ENCODE measurements around the gene FBXO40. TPM values are rescaled to one million over a fixed set of nuclear protein-coding genes. Genes with fewer than 3 reads are reported as not detected.

FBXO40 gene
- total RNA-seq, 6 donors from 2014 or later = not detected

DNA sequence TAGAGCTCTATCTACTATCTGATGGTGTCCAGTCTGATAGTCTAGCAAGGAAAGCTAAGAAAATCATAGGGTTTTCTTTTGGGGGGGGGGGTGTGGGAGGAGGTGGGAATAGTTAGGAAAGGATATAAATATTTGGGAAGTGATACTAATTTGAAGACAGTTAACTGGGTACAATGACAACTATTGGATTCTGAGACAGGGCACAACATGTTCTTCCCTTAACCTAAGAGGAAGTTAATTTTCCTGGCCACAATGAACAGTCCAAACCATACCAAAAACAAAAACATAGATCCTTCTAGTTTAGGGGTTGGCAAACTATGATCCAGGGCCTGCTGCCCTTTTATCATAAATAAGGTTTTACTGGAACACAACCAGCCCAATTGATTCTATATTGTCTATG, 77.5 kb downstream of the FBXO40 start:
- peak in 1 of 2 donors; percentile 68 for ATAC-seq (ENCODE audit: low FRiP score in 2 of 2)
- Histone ChIP-seq H3K27me3 (no peaks in the 10 kb centered on the region), H3K36me3 (peaks cover 18 to 98% (median 45%) of the 10 kb centered on the region in 4 donors), H3K9me3 (no peaks in the 10 kb centered on the region), H3K4me1 (peaks cover 0 to 4% (median 0%) of the 10 kb centered on the region in 4 donors), H3K4me3 (no peak overlapping the region), H3K27ac (peak overlapping the region in 3 of 4 donors; percentile 33 to 53 (median 40))
- TF ChIP-seq, protein P1, sequence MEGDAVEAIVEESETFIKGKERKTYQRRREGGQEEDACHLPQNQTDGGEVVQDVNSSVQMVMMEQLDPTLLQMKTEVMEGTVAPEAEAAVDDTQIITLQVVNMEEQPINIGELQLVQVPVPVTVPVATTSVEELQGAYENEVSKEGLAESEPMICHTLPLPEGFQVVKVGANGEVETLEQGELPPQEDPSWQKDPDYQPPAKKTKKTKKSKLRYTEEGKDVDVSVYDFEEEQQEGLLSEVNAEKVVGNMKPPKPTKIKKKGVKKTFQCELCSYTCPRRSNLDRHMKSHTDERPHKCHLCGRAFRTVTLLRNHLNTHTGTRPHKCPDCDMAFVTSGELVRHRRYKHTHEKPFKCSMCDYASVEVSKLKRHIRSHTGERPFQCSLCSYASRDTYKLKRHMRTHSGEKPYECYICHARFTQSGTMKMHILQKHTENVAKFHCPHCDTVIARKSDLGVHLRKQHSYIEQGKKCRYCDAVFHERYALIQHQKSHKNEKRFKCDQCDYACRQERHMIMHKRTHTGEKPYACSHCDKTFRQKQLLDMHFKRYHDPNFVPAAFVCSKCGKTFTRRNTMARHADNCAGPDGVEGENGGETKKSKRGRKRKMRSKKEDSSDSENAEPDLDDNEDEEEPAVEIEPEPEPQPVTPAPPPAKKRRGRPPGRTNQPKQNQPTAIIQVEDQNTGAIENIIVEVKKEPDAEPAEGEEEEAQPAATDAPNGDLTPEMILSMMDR (IDR thresholded peaks at IDR 0.05) = no peak
- TF ChIP-seq EP300 (IDR thresholded peaks at IDR 0.05) = no peak
- no peak for TF ChIP-seq POLR2A (IDR thresholded peaks at IDR 0.05)
- no peak for TF ChIP-seq POLR2AphosphoS5 (IDR thresholded peaks at IDR 0.05)
- no peak for DNase-seq

DNA sequence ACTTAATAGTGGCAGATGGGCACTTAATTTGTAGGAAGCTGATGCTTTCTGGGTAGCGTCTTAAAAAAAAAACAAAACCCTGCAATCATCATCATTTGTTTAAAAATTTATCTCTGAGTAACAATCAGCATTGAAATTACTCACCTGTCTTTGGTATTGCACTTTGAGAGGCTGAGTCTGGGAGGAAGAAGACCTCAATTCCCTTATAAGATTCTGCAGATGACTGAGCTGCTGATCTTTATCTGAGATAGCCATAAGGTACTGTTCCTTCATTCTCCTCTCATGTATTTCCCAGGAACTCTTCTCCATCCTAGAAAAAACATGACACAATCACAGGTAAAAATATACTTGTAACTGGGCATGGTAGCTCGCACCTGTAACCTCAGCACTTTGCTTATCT, 84.0 kb downstream of the FBXO40 start:
- DNase-seq (no peak), ATAC-seq (ENCODE audit: low FRiP score in 2 of 2) (no peak)
- H3K27me3 ChIP-seq = no peaks in the 10 kb centered on the region
- no peak overlapping the region for H3K4me3 ChIP-seq
- H3K9me3 ChIP-seq = no peaks in the 10 kb centered on the region
- H3K36me3 ChIP-seq = peaks cover 22 to 98% (median 49%) of the 10 kb centered on the region in 4 donors
- no peak overlapping the region for H3K27ac ChIP-seq
- H3K4me1 ChIP-seq = no peaks in the 10 kb centered on the region
- WGBS, 2 donors = 95 to 100% methylated on average over 2 of the region's 2 CpGs
- TF ChIP-seq, protein P1 (IDR thresholded peaks at IDR 0.05) = no peak
- TF ChIP-seq POLR2A (IDR thresholded peaks at IDR 0.05) (no peak), EP300 (IDR thresholded peaks at IDR 0.05) (no peak), POLR2AphosphoS5 (IDR thresholded peaks at IDR 0.05) (no peak)

Small RNAs within 50 kb of the gene (small RNA-seq; reads per million reads assigned to genes)
- 0 reads per million in 4 donors for gene RNU4-62P

Other genes with a start within 250 kb of the FBXO40 start
- gene POLQ, start 47.4 kb upstream of the FBXO40 start, total RNA-seq = 1 to 10 TPM in 1 of 6 donors, under 1 TPM in 5; under 0.01 to 1.2 (median 0.46) TPM
- not detected for gene ARGFX, start 25.4 kb upstream of the FBXO40 start, total RNA-seq
- gene HCLS1, start 67.5 kb downstream of the FBXO40 start, total RNA-seq = 100 to 1,000 TPM in 4 of 6 donors, 10 to 100 TPM in 2; 71.7 to 234 (median 110) TPM
- gene GOLGB1, start 156.4 kb downstream of the FBXO40 start, total RNA-seq = 100 to 1,000 TPM in 1 of 6 donors, 10 to 100 TPM in 5; 46.4 to 116 (median 51.8) TPM
- 10 to 100 TPM; 11.4 to 43.1 (median 19.8) TPM for gene IQCB1, start 241.7 kb downstream of the FBXO40 start, total RNA-seq
- gene EAF2, start 241.8 kb downstream of the FBXO40 start, total RNA-seq = 10 to 100 TPM in 2 of 6 donors, 1 to 10 TPM in 4; 3.1 to 12.8 (median 7.4) TPM